Measurements from ENCODE around the gene HNRNPDL. TPM values are rescaled to one million over a fixed set of nuclear protein-coding genes. Genes with fewer than 3 reads are reported as not detected.

HNRNPDL gene
- total RNA-seq, 1 experiment from 2014 or later: 472 TPM

GRCh38 chr4:82433791-82434190 is 3.5 kb upstream of the HNRNPDL start:
- no peak overlapping the region for H3K23ac ChIP-seq (ENCODE audit: insufficient read length, low read depth, low read length)
- no peak overlapping the region for H4K5ac ChIP-seq (ENCODE audit: insufficient read length, low read depth, low read length)
- no peaks in the 10 kb centered on the region for H3K27me3 ChIP-seq (ENCODE audit: insufficient read depth, low read length)
- H3K23me2 ChIP-seq (ENCODE audit: insufficient read length, low read depth, low read length, poor library complexity, severe bottlenecking): no peaks in the 10 kb centered on the region
- no peak overlapping the region for H3K27ac ChIP-seq (ENCODE audit: insufficient read length, low read depth, low read length)
- H3K79me1 ChIP-seq (ENCODE audit: insufficient read depth, low read depth, low read length, poor library complexity, severe bottlenecking): no peaks in the 10 kb centered on the region
- no peak overlapping the region for H2BK5ac ChIP-seq (ENCODE audit: insufficient read length, low read length)
- no peak overlapping the region for H2AK5ac ChIP-seq (ENCODE audit: insufficient read length, low read length)
- no peak overlapping the region for H3T11ph ChIP-seq (ENCODE audit: low read length)
- H3K4me1 Mint-ChIP-seq: peaks cover 35 to 44% of the 10 kb centered on the region in 2 experiments
- peaks cover 4% of the 10 kb centered on the region; the same call in 1 of the 2 replicates for H3K27me3 Mint-ChIP-seq (ENCODE audit: low read depth)
- H3K4me1 ChIP-seq (ENCODE audit: insufficient read depth, low read length): no peaks in the 10 kb centered on the region; the same call in 1 of the 2 replicates
- no peaks in the 10 kb centered on the region for H3K9me3 ChIP-seq (ENCODE audit: control insufficient read depth, low read depth, low read length)
- no peak overlapping the region for H3K27ac Mint-ChIP-seq
- no peak overlapping the region for H2BK20ac ChIP-seq (ENCODE audit: low read depth, low read length, poor library complexity, severe bottlenecking)
- H2BK12ac ChIP-seq (ENCODE audit: insufficient read length, low read depth, low read length): no peak overlapping the region
- no peak overlapping the region for H3K56ac ChIP-seq (ENCODE audit: insufficient read length, low read depth, low read length)
- H2AFZ ChIP-seq (ENCODE audit: low read length): no peak overlapping the region
- peaks cover 0 to 4% of the 10 kb centered on the region in 2 experiments; a peak in 2 of 5 replicates for H3K9me3 Mint-ChIP-seq
- H3K18ac ChIP-seq (ENCODE audit: insufficient read length, low read depth, low read length): no peak overlapping the region
- H4K20me1 ChIP-seq (ENCODE audit: control insufficient read depth, insufficient read depth, insufficient read length): no peaks in the 10 kb centered on the region
- H2BK15ac ChIP-seq (ENCODE audit: low read depth, low read length): no peak overlapping the region
- no peak overlapping the region for H3K4me3 Mint-ChIP-seq
- no peak overlapping the region for H2BK120ac ChIP-seq (ENCODE audit: low read depth, low read length, poor library complexity, severe bottlenecking)
- WGBS (ENCODE audit: extremely low coverage, insufficient read length, low lambda C conversion rate): no CpG with 5 or more reads among the region's 2 CpGs
- TF ChIP-seq CTCF (conservative IDR thresholded peaks at IDR 0.05): no peak
- H3K9ac ChIP-seq (ENCODE audit: extremely low read depth, insufficient read length, low read length): no peak overlapping the region
- peaks cover 73% of the 10 kb centered on the region; the same call in 1 of the 2 replicates for H3K79me2 ChIP-seq (ENCODE audit: insufficient read depth, low read length)
- H3K14ac ChIP-seq (ENCODE audit: insufficient read depth, low read length): no peak overlapping the region
- H3K36me3 Mint-ChIP-seq (ENCODE audit: insufficient read depth in 1 of 3, low read depth in 3 of 3): peaks cover 40 to 70% (median 47%) of the 10 kb centered on the region in 3 experiments
- DNase-seq: no peak
- no peak overlapping the region for H3K4me2 ChIP-seq (ENCODE audit: insufficient read depth, insufficient read length, low read length)
- no peak overlapping the region for H3K4ac ChIP-seq (ENCODE audit: low read depth, low read length)
- no peak overlapping the region for H4K91ac ChIP-seq (ENCODE audit: insufficient read length, low read depth, low read length)
- no peak overlapping the region for H4K8ac ChIP-seq (replicated peaks; ENCODE audit: insufficient read length, low read depth, low read length)
